HG03521 (cell line): ENCODE measurements around the gene TYW1.
"Not testable (repeated sequence)": the region's sequence is repeated elsewhere in the genome, so short reads cannot be mapped to it uniquely, and the experiment has no call there.

Source experiments
- ATAC-seq: cut with Tn5 transposase; IDR thresholded peaks from one replicate; pipeline ENCODE4 v1.9.1; 2021; ENCODE audit warnings: mild to moderate bottlenecking, moderate library complexity; ENCODE audit not compliant: unreplicated experiment

Gene TYW1

GRCh38 chr7:67043559-67043930, 46.9 kb downstream of the TYW1 start:
- ATAC-seq, result not testable (repeated sequence)

GRCh38 chr7:67045496-67045995, 48.9 kb downstream of the TYW1 start:
- ATAC-seq, result no peak

- ATAC-seq, result not testable (repeated sequence)
Measured at GRCh38 chr7:67046819-67047218, 50.2 kb downstream of the TYW1 start.

- ATAC-seq, result not testable (repeated sequence)
Measured at GRCh38 chr7:67049908-67050307, 53.3 kb downstream of the TYW1 start.

- not testable (repeated sequence) for ATAC-seq
Measured at GRCh38 chr7:67052161-67052560, 55.5 kb downstream of the TYW1 start.

GRCh38 chr7:67056683-67057082, 60.0 kb downstream of the TYW1 start:
- no peak for ATAC-seq

- ATAC-seq, result not testable (repeated sequence)
Measured at GRCh38 chr7:67061321-67061720, 64.7 kb downstream of the TYW1 start.

- ATAC-seq, result not testable (repeated sequence)
Measured at GRCh38 chr7:67062802-67063201, 66.2 kb downstream of the TYW1 start.

- not testable (repeated sequence) for ATAC-seq
Measured at GRCh38 chr7:67066950-67067622, 70.5 kb downstream of the TYW1 start.

GRCh38 chr7:67076120-67076519, 79.5 kb downstream of the TYW1 start:
- not testable (repeated sequence) for ATAC-seq

- not testable (repeated sequence) for ATAC-seq
Measured at GRCh38 chr7:67082880-67083279, 86.2 kb downstream of the TYW1 start.

GRCh38 chr7:67089261-67089660, 92.6 kb downstream of the TYW1 start:
- not testable (repeated sequence) for ATAC-seq

GRCh38 chr7:67091053-67091452, 94.4 kb downstream of the TYW1 start:
- not testable (repeated sequence) for ATAC-seq

GRCh38 chr7:67098031-67098430, 101.4 kb downstream of the TYW1 start:
- not testable (repeated sequence) for ATAC-seq

- ATAC-seq, result not testable (repeated sequence)
Measured at GRCh38 chr7:67099406-67099805, 102.8 kb downstream of the TYW1 start.

GRCh38 chr7:67100038-67100437, 103.4 kb downstream of the TYW1 start:
- not testable (repeated sequence) for ATAC-seq

GRCh38 chr7:67100956-67101361, 104.3 kb downstream of the TYW1 start:
- no peak for ATAC-seq

GRCh38 chr7:67104937-67105336, 108.3 kb downstream of the TYW1 start:
- ATAC-seq, result not testable (repeated sequence)

- no peak for ATAC-seq
Measured at GRCh38 chr7:67105377-67105776, 108.7 kb downstream of the TYW1 start.

- ATAC-seq, result not testable (repeated sequence)
Measured at GRCh38 chr7:67106255-67106654, 109.6 kb downstream of the TYW1 start.

GRCh38 chr7:67111342-67111741, 114.7 kb downstream of the TYW1 start:
- ATAC-seq, result not testable (repeated sequence)

GRCh38 chr7:67114483-67115246, 118.0 kb downstream of the TYW1 start:
- ATAC-seq, result not testable (repeated sequence)
